Neural cell (in vitro differentiated cells): ENCODE measurements around the gene ADAM23. TPM values are rescaled to one million over a fixed set of nuclear protein-coding genes. Genes with fewer than 3 reads are reported as not detected.

Experiments used
- H2AFZ ChIP-seq: fragments of 200-600, 300-800 bp; sonication (generic), shearing (Covaris generic); 2 replicates; pipeline ENCODE4 v1.6.0; 2014; ENCODE audit warnings: low read depth, mild to moderate bottlenecking, antibody characterized with exemption, low read length, moderate library complexity
- H3F3A ChIP-seq: fragments of 200-600 bp; shearing (Covaris generic); 2 replicates; pipeline ENCODE4 v1.6.1; 2016; ENCODE audit warnings: mild to moderate bottlenecking, moderate library complexity, mixed read lengths, antibody characterized with exemption, low read length; ENCODE audit not compliant: insufficient read depth, poor library complexity, severe bottlenecking
- H3K27ac ChIP-seq: fragments of 200-600, 300-800 bp; sonication (generic), shearing (Covaris generic); 2 replicates; pipeline ENCODE4 v1.5.1; 2014; ENCODE audit warnings: mild to moderate bottlenecking, low read length, moderate library complexity
- H3K27me3 ChIP-seq: fragments of 300-800, 200-600 bp; sonication (generic), shearing (Covaris generic); 2 replicates; pipeline ENCODE4 v1.6.0; 2014; ENCODE audit warnings: mild to moderate bottlenecking, low read depth, low read length, moderate library complexity; ENCODE audit not compliant: insufficient read depth
- H3K36me3 ChIP-seq: fragments of 300-800, 200-600 bp; sonication (generic), shearing (Covaris generic); 2 replicates; pipeline ENCODE4 v1.5.1; 2014; ENCODE audit warnings: mild to moderate bottlenecking, antibody characterized with exemption, low read length, moderate library complexity; ENCODE audit not compliant: insufficient read depth
- H3K4me2 ChIP-seq: fragments of 300-800, 200-600 bp; sonication (generic), shearing (Covaris generic); 2 replicates; pipeline ENCODE4 v1.6.0; 2014; ENCODE audit warnings: mild to moderate bottlenecking, low read length
- H3K4me3 ChIP-seq: fragments of 300-800, 200-600 bp; sonication (generic), shearing (Covaris generic); 2 replicates; pipeline ENCODE4 v1.5.1; 2014; ENCODE audit warnings: mild to moderate bottlenecking, low read length, moderate library complexity
- H3K79me2 ChIP-seq: fragments of 200-600 bp; shearing (Covaris generic); replicated peaks from 2 replicates; pipeline ENCODE4 v1.6.0; 2014; ENCODE audit warnings: mild to moderate bottlenecking, low read length, moderate library complexity; ENCODE audit not compliant: insufficient read depth
- H3K9ac ChIP-seq: fragments of 300-800, 200-600 bp; sonication (generic), shearing (Covaris generic); 2 replicates; pipeline ENCODE4 v1.6.1; 2016; ENCODE audit warnings: mild to moderate bottlenecking, low read length, mixed read lengths
- H3K9me2 ChIP-seq: fragments of 200-600 bp; shearing (Covaris generic); 2 replicates; pipeline ENCODE4 v1.6.1; 2016; ENCODE audit warnings: mild to moderate bottlenecking, low read length, mixed read lengths; ENCODE audit not compliant: insufficient read depth
- H3K9me3 ChIP-seq: fragments of 200-600, 300-800 bp; sonication (generic), shearing (Covaris generic); 2 replicates; pipeline ENCODE4 v1.6.1; 2016; ENCODE audit warnings: mild to moderate bottlenecking, mixed run types, low read length, moderate library complexity, mixed read lengths
- H4K20me1 ChIP-seq: fragments of 200-600 bp; shearing (Covaris generic); 2 replicates; pipeline ENCODE4 v1.6.1; 2016; ENCODE audit warnings: mild to moderate bottlenecking, mixed run types; ENCODE audit not compliant: insufficient read depth
- EP300 ChIP-seq: fragments of 450-650 bp; conservative IDR thresholded peaks from 2 replicates; pipeline ENCODE4 v1.6.1; 2014; ENCODE audit warnings: antibody characterized with exemption, mild to moderate bottlenecking, moderate library complexity; ENCODE audit not compliant: poor library complexity, severe bottlenecking
- EZH2 ChIP-seq: fragments of 200-600, 300-800 bp; shearing (Covaris generic), sonication (generic); IDR thresholded peaks from 2 replicates; pipeline ENCODE4 v1.6.1; 2014; ENCODE audit warnings: antibody characterized with exemption, low read length, borderline replicate concordance, mild to moderate bottlenecking; ENCODE audit not compliant: insufficient read depth, poor library complexity, severe bottlenecking
- MXI1 ChIP-seq: fragments of 450-650 bp; conservative IDR thresholded peaks from 2 replicates; pipeline ENCODE4 v1.6.1; 2014; ENCODE audit warnings: antibody characterized with exemption, mild to moderate bottlenecking; ENCODE audit not compliant: poor library complexity, severe bottlenecking
- POLR2AphosphoS5 ChIP-seq: IDR thresholded peaks from 2 replicates; pipeline ENCODE4 v1.6.1; 2012
- RAD21 ChIP-seq: fragments of 450-650 bp; conservative IDR thresholded peaks from 2 replicates; pipeline ENCODE4 v1.6.1; 2014; ENCODE audit warnings: antibody characterized with exemption, mild to moderate bottlenecking, moderate library complexity
- SMC3 ChIP-seq: fragments of 450-650 bp; conservative IDR thresholded peaks from 2 replicates; pipeline ENCODE4 v1.6.1; 2014; ENCODE audit warnings: antibody characterized with exemption, mild to moderate bottlenecking, moderate library complexity; ENCODE audit not compliant: poor library complexity
- TAF1 ChIP-seq: IDR thresholded peaks from 2 replicates; pipeline ENCODE4 v1.6.1; 2012; ENCODE audit warnings: low read depth
- polyA plus RNA-seq: library from polyadenylated mRNA; depleted of rRNA; stranded (reverse); fragments of >200 nt; gene quantifications from 2 replicates; pipeline ENCODE4 v1.2.3, GENCODE V29; 2014
- TF ChIP-seq, protein P1 (sequence below): IDR thresholded peaks from 2 replicates; pipeline ENCODE4 v1.6.1; 2012; ENCODE audit warnings: borderline replicate concordance
- TF ChIP-seq, protein P2 (sequence below): fragments of 450-650 bp; IDR thresholded peaks from 2 replicates; pipeline ENCODE4 v1.5.1; 2014; ENCODE audit warnings: antibody characterized with exemption, mild to moderate bottlenecking, moderate library complexity; ENCODE audit not compliant: poor library complexity, severe bottlenecking

The ADAM23 gene
- polyA plus RNA-seq, 1 donor from 2014 or later: 75.2 TPM

DNA sequence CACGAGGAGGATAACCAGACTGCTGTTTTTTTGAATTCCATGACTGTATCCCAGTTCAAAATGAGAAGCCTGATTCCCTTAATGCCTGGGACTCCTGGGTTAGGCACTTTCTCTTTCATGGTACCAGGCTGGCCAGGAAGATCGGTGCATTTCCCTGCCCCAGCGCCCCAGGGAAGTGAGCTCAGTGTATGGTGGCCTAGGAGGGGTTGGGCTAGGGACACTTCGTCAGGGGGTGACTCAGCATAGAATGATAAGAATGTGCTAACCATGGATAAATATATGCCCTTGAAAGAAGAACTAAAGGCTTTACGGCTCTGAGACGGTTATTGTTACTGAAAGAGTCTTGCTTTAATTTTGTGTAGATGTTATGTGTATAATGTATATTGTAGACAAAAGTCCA lies 171.5 kb downstream of the ADAM23 start:
- Histone ChIP-seq H2AFZ (no peak overlapping the region), H3K9me2 (no peaks in the 10 kb centered on the region)

DNA sequence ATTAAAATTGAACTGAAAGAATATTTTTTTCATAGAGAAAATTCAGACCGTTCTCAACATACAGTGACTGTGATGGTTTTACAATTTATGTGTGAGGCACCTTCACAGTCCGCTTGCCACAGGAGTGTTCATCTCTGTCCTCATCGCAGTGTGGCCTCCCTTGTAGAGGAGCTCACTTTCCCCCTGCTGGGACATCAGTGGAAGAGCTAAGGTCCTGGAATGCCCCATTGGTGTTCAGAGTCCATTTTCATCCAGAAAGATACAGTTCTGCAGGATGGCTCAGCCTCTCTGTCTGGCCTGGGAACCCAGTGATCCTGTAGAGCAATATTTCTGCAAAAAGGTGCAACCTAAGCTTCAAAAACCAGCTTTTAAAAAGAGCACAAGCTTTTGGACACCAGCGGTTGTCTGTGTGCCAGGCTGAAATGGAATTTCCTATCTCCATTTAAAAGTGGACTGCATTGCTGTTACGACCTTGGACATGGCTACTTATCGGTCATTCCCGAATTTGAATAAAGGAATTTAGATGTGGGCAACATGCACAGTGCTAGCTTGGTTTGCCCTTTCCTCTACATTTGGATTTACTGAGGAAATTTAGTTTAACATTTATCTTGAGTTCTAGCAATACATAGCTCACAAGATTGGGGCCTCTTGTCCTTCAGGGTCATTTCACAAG lies 172.2 kb downstream of the ADAM23 start:
- no peak overlapping the region for H3K9ac ChIP-seq
- no peak overlapping the region for H2AFZ ChIP-seq
- no peak overlapping the region for H3K4me2 ChIP-seq
- H3K79me2 ChIP-seq: no peaks in the 10 kb centered on the region
- H3K27ac ChIP-seq: no peak overlapping the region
- TF ChIP-seq TAF1: no peak
- H3K9me3 ChIP-seq: no peaks in the 10 kb centered on the region
- no peak overlapping the region for H3K4me3 ChIP-seq
- H3K9me2 ChIP-seq: no peaks in the 10 kb centered on the region
- no peaks in the 10 kb centered on the region for H3K36me3 ChIP-seq
- no peaks in the 10 kb centered on the region for H4K20me1 ChIP-seq
- no peaks in the 10 kb centered on the region for H3F3A ChIP-seq
- H3K27me3 ChIP-seq: no peaks in the 10 kb centered on the region

More for the DNA sequence above, 171.5 kb downstream of the ADAM23 start:
- H3K79me2 ChIP-seq: no peaks in the 10 kb centered on the region
- no peaks in the 10 kb centered on the region for H4K20me1 ChIP-seq
- H3K9me3 ChIP-seq: no peaks in the 10 kb centered on the region
- H3K27me3 ChIP-seq: no peaks in the 10 kb centered on the region
- TF ChIP-seq TAF1 (no peak), EP300 (no peak), SMC3 (no peak), RAD21 (no peak)
- TF ChIP-seq, protein P1, sequence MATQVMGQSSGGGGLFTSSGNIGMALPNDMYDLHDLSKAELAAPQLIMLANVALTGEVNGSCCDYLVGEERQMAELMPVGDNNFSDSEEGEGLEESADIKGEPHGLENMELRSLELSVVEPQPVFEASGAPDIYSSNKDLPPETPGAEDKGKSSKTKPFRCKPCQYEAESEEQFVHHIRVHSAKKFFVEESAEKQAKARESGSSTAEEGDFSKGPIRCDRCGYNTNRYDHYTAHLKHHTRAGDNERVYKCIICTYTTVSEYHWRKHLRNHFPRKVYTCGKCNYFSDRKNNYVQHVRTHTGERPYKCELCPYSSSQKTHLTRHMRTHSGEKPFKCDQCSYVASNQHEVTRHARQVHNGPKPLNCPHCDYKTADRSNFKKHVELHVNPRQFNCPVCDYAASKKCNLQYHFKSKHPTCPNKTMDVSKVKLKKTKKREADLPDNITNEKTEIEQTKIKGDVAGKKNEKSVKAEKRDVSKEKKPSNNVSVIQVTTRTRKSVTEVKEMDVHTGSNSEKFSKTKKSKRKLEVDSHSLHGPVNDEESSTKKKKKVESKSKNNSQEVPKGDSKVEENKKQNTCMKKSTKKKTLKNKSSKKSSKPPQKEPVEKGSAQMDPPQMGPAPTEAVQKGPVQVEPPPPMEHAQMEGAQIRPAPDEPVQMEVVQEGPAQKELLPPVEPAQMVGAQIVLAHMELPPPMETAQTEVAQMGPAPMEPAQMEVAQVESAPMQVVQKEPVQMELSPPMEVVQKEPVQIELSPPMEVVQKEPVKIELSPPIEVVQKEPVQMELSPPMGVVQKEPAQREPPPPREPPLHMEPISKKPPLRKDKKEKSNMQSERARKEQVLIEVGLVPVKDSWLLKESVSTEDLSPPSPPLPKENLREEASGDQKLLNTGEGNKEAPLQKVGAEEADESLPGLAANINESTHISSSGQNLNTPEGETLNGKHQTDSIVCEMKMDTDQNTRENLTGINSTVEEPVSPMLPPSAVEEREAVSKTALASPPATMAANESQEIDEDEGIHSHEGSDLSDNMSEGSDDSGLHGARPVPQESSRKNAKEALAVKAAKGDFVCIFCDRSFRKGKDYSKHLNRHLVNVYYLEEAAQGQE: no peak
- no peaks in the 10 kb centered on the region for H3F3A ChIP-seq
- H3K4me2 ChIP-seq: no peak overlapping the region
- no peaks in the 10 kb centered on the region for H3K36me3 ChIP-seq
- H3K27ac ChIP-seq: no peak overlapping the region
- H3K9ac ChIP-seq: no peak overlapping the region
- H3K4me3 ChIP-seq: no peak overlapping the region

DNA sequence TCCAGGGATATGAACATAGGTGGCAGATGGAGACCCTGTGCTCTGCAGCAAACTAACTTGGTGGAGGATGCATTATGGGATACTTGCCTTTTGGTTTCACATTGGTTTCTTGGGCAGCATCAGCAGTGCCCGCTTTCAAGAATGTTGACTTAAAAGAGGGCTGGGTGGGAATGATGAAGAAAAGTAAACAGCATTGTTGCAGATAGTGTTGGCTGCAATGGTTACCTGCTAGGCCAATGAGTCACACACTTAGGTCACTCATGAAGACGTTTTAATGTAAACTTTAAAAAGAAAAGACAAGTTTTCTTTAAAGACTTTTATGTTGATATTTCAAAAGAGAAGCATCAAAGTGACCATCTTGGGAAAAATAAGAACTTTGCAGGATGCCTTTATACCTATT lies 172.8 kb downstream of the ADAM23 start:
- Histone ChIP-seq H4K20me1 (no peaks in the 10 kb centered on the region), H3K4me3 (no peak overlapping the region), H3K9ac (no peak overlapping the region), H3K27me3 (no peaks in the 10 kb centered on the region), H3K36me3 (no peaks in the 10 kb centered on the region), H3K9me3 (no peaks in the 10 kb centered on the region), H3K9me2 (no peaks in the 10 kb centered on the region), H2AFZ (no peak overlapping the region), H3F3A (no peaks in the 10 kb centered on the region), H3K79me2 (no peaks in the 10 kb centered on the region), H3K27ac (no peak overlapping the region), H3K4me2 (no peak overlapping the region)
- no peak for TF ChIP-seq TAF1
- TF ChIP-seq RAD21: no peak
- TF ChIP-seq EZH2: no peak
- no peak for TF ChIP-seq MXI1
- TF ChIP-seq, protein P2, sequence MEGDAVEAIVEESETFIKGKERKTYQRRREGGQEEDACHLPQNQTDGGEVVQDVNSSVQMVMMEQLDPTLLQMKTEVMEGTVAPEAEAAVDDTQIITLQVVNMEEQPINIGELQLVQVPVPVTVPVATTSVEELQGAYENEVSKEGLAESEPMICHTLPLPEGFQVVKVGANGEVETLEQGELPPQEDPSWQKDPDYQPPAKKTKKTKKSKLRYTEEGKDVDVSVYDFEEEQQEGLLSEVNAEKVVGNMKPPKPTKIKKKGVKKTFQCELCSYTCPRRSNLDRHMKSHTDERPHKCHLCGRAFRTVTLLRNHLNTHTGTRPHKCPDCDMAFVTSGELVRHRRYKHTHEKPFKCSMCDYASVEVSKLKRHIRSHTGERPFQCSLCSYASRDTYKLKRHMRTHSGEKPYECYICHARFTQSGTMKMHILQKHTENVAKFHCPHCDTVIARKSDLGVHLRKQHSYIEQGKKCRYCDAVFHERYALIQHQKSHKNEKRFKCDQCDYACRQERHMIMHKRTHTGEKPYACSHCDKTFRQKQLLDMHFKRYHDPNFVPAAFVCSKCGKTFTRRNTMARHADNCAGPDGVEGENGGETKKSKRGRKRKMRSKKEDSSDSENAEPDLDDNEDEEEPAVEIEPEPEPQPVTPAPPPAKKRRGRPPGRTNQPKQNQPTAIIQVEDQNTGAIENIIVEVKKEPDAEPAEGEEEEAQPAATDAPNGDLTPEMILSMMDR: no peak
- no peak for TF ChIP-seq EP300
- no peak for TF ChIP-seq SMC3
- no peak for TF ChIP-seq POLR2AphosphoS5
- TF ChIP-seq, protein P1: no peak
